ENCODE measurements around the gene BEND2.

DNA sequence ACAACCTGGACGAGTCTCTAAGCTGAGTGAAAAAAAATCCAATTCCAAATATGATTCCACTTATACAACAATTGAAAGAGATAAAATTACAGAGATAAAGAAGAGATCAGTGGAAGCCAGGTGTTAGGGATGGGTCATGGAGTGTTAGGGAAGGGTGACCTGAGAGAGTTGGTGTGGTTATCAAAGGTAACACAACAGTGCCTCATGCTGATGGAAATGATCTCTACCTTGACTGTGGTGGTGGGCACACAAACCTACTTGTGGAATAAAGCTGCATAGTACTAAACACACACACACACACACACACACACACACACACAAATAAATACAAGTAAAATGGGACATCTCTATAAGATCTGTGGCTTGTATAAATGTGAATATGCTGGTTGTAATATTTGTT lies 26.0 kb downstream of the BEND2 start:
- TF ChIP-seq EP300 (IDR thresholded peaks at IDR 0.05; ENCODE audit: low read depth) (no peak), POLR2AphosphoS5 (IDR thresholded peaks at IDR 0.05) (no peak)
- TF ChIP-seq, protein P1, sequence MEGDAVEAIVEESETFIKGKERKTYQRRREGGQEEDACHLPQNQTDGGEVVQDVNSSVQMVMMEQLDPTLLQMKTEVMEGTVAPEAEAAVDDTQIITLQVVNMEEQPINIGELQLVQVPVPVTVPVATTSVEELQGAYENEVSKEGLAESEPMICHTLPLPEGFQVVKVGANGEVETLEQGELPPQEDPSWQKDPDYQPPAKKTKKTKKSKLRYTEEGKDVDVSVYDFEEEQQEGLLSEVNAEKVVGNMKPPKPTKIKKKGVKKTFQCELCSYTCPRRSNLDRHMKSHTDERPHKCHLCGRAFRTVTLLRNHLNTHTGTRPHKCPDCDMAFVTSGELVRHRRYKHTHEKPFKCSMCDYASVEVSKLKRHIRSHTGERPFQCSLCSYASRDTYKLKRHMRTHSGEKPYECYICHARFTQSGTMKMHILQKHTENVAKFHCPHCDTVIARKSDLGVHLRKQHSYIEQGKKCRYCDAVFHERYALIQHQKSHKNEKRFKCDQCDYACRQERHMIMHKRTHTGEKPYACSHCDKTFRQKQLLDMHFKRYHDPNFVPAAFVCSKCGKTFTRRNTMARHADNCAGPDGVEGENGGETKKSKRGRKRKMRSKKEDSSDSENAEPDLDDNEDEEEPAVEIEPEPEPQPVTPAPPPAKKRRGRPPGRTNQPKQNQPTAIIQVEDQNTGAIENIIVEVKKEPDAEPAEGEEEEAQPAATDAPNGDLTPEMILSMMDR (IDR thresholded peaks at IDR 0.05): no peak

Data from transverse colon (tissue), 4 donors.